ENCODE measurements around the gene LIPT2. TPM values are rescaled to one million over a fixed set of nuclear protein-coding genes. Genes with fewer than 3 reads are reported as not detected.

LIPT2 gene
- total and polyA plus RNA-seq, 2 of the 4 experiments (the other 2 are of a cell fraction) = 1.7 to 2.9 TPM

- no peaks in the 10 kb centered on the region for H4K20me1 ChIP-seq (ENCODE audit: insufficient read depth, low read length)
- H3K79me1 ChIP-seq (ENCODE audit: low read depth in 1 of 2, low read length in 2 of 2) = no peaks in the 10 kb centered on the region
- H2BK15ac ChIP-seq (ENCODE audit: low read depth, low read length) = no peak overlapping the region
- H3K56ac ChIP-seq (ENCODE audit: extremely low read depth, insufficient read depth, low read length) = no peak overlapping the region
- POLR2A ChIA-PET (ENCODE audit: unreplicated experiment) = no interaction called here
- intact Hi-C loops (cut with micrococcal nuclease) (no loop called here), dilution Hi-C loops (cut with HindIII; ENCODE audit: low sequenced_read_pairs, unreplicated experiment) (no loop called here), in situ Hi-C loops (cut with MboI; ENCODE audit: low sequenced_read_pairs) (no loop called here)
- peaks cover 4% of the 10 kb centered on the region; the same call in 1 of the 2 replicates for H3K4me1 ChIP-seq (ENCODE audit: control insufficient read depth, insufficient read depth, low read length)
- WGBS, 2 experiments (ENCODE audit: extremely low coverage in 2 of 2, insufficient read length in 1 of 2) = no CpG with 5 or more reads among the region's 2 CpGs
- no peak for ATAC-seq (ENCODE audit: low read depth)
- no peak overlapping the region for H2AK5ac ChIP-seq (ENCODE audit: low read depth, low read length)
- no peak overlapping the region for H3K9ac ChIP-seq (ENCODE audit: low read depth, low read length)
- H3K23ac ChIP-seq (ENCODE audit: low read depth, low read length) = no peak overlapping the region
- H3K18ac ChIP-seq (ENCODE audit: low read depth, low read length) = no peak overlapping the region
- H3K4ac ChIP-seq (ENCODE audit: low read depth, low read length) = no peak overlapping the region
- peaks cover 3% of the 10 kb centered on the region; the same call in 1 of the 2 replicates for H3K9me1 ChIP-seq (ENCODE audit: insufficient read depth, low read length)
- no peak overlapping the region for H2AFZ ChIP-seq (replicated peaks; ENCODE audit: low read length, poor library complexity)
- no peak overlapping the region for H2AK9ac ChIP-seq (replicated peaks; ENCODE audit: low read depth, low read length, poor library complexity)
- no peaks in the 10 kb centered on the region for H3K36me3 ChIP-seq (ENCODE audit: control insufficient read depth, insufficient read depth, low read length)
- no peak for DNase-seq
- H2BK5ac ChIP-seq (ENCODE audit: low read depth, low read length, poor library complexity, severe bottlenecking) = no peak overlapping the region
- no peak overlapping the region for H4K91ac ChIP-seq (ENCODE audit: insufficient read depth, low read depth, low read length)
- no peak overlapping the region for H3K14ac ChIP-seq (replicated peaks; ENCODE audit: low read depth, low read length)
- TF ChIP-seq FOS (IDR thresholded peaks at IDR 0.05; ENCODE audit: low read depth, low read length) (no peak), ELK1 (IDR thresholded peaks at IDR 0.05; ENCODE audit: borderline replicate concordance, low read depth, low read length) (no peak), MXI1 (IDR thresholded peaks at IDR 0.05; ENCODE audit: borderline replicate concordance, low read depth, low read length) (no peak), RAD21 (IDR thresholded peaks at IDR 0.05; ENCODE audit: low read length) (no peak), CEBPB (IDR thresholded peaks at IDR 0.05; ENCODE audit: low read depth, low read length) (no peak), SMC3 (IDR thresholded peaks at IDR 0.05; ENCODE audit: low read depth, low read length) (no peak), MAZ (IDR thresholded peaks at IDR 0.05; ENCODE audit: borderline replicate concordance, low read depth, low read length) (no peak), CHD1 (IDR thresholded peaks at IDR 0.05; ENCODE audit: low read depth, low read length) (no peak), BHLHE40 (IDR thresholded peaks at IDR 0.05; ENCODE audit: low read depth, low read length) (no peak), NFE2L2 (IDR thresholded peaks at IDR 0.05; ENCODE audit: low read depth, low read length) (no peak), MAFK (IDR thresholded peaks at IDR 0.05; ENCODE audit: low read depth, low read length) (no peak), POLR2A (IDR thresholded peaks at IDR 0.05; ENCODE audit: low read depth, low read length) (no peak), CTCF (conservative IDR thresholded peaks at IDR 0.05; ENCODE audit: low read depth, low read length) (no peak), RFX5 (IDR thresholded peaks at IDR 0.05; ENCODE audit: low read depth, low read length) (no peak), USF2 (IDR thresholded peaks at IDR 0.05; ENCODE audit: low read depth, low read length) (no peak), RCOR1 (IDR thresholded peaks at IDR 0.05; ENCODE audit: insufficient replicate concordance, low read length) (no peak)
- H3K27ac ChIP-seq (ENCODE audit: insufficient read depth, low read length) = no peak overlapping the region
- BruUV-seq (replicated peaks) = no TSS peak
- H3K4me3 ChIP-seq (ENCODE audit: insufficient read depth, low read depth, low read length) = no peak overlapping the region
- no peak overlapping the region for H2BK120ac ChIP-seq (ENCODE audit: low read depth, low read length)
- no peak overlapping the region for H4K8ac ChIP-seq (ENCODE audit: low read depth in 2 of 2, low read length in 2 of 2)
- CTCF ChIA-PET = no interaction called here
- no peak overlapping the region for H3K4me2 ChIP-seq (ENCODE audit: low read depth, low read length)
- no peak overlapping the region for H4K5ac ChIP-seq (ENCODE audit: low read depth, low read length)
- peaks cover 55% of the 10 kb centered on the region for H3K27me3 ChIP-seq (ENCODE audit: control insufficient read depth, insufficient read depth, low read length)
- no peak overlapping the region for H2BK20ac ChIP-seq (ENCODE audit: low read depth, low read length)
- H3K9me3 ChIP-seq (ENCODE audit: control insufficient read depth, insufficient read depth, low read length) = no peaks in the 10 kb centered on the region
These were observed 28.2 kb downstream of the LIPT2 start for GRCh38 chr11:74465291-74465708.

Data from IMR-90 (cell line).